Activated T-cell treated with anti-CD3 and anti-CD28 coated beads, Interleukin-2, amount 50 U/mL, for 1 hour (primary cell): ENCODE measurements around the gene SLF1.

Experiments used
- DNase-seq: peaks from one replicate; pipeline ENCODE4 v3.0.0-alpha.2; 2020

Gene SLF1

DNA sequence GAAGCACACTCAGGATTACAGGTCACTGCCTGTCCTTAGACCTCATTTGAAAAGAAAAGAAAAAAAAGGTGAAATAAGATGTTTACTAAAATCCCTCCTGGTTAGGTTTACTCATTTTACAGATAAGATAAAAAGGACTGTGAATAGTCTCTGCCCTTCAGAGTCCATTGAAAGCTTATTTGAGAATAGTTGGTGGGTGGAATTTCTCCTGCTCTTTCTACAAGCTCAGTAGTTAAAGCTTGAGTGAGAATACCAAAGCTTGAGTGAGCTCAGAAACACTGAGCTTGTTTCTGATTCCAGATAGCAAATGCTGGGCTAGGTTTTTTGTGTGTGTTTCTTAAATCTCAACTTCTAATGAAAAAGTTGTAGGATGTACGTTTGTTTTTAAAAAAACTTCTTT lies 106.7 kb downstream of the SLF1 start:
- no peak for DNase-seq

DNA sequence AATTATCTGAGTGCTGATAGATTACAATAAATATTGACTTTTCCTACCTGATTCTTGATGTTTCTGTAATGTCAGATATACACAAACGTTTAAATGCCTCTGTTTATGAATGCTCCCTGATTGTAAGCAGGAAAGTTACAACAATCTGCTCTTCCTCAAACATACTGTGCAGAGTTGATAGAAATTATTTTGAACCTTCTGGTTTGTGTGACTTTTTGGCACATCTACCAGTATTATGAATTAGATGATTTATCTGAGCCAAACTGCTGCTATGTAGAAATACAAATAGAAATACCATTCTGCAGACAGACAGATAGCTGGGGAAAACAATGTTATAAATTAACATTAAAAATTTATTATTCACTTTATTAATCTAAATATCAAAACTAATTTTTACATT lies 113.0 kb downstream of the SLF1 start:
- DNase-seq, result no peak

DNA sequence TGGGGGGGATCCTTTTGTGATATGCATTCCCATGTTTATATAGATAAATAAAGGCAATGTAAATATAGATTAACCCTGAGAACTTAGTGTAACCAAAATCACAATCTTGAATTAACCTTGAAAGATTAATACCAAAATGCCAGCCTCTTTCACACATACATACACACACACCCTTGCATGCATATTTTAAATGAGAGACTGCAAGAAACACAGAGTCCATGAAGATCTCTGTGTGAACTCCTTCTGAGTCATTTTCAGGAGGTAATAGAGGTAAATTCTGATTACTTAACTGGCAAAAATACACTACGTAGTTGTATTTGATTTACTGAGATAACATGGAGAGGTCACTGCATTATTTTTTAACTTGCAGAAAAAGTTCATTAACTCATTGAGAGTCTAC lies 118.0 kb downstream of the SLF1 start:
- DNase-seq, result no peak

DNA sequence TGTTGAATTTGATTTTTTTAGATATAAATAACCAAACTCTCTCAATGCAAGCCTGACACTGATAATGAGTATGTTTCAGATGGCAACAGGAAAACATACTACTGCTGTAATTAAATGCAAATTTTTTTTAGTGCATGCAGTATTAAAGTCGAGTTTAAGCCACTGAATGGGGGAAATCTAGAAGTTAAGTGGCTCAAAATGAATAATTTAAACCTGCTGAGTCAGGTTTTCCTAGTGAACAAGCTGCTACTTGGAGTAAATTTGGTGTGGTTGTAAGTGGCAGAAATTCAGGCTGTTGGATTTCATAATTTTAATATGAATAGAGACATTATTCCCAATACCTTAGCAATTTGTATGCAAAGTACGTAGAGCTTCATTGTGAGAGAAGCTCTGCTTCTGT lies 121.8 kb downstream of the SLF1 start:
- DNase-seq, result no peak

DNA sequence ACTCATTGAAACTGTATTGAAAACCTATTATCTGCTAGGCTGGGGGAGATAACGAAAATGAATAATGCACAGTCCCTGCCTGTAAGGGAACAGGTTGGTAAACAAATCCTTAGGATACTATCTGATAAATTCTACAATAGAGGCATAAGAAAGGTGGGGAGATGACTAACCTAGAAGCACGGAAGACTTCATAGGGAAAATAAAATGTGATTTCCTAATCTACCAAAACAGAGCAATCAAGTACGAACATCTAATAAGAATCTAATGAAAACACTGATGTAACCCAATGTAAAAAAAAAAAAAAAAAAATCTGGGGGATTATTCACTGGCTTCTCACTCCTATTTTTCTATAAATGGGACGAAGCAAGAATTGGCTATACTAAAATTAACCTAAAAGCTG lies 124.4 kb downstream of the SLF1 start:
- no peak for DNase-seq

DNA sequence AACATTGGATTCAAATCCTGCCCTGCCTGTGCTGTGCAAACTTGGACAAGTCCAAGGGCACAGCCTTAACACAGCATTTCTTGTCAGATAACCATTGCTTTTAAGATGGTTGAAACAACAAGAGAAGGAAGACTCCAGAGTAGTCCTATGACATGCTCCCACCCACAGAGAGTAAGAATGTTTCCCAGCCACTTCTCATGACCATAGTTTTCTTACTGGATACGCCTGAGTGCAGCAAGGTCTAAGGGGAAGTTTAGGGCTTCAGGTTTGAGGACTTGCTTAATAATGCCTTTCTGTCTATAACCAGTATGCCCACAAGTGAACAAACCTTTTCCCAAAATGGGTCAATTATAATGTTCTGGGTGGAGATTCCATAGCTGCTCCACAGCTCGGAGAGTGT lies 126.4 kb downstream of the SLF1 start:
- no peak for DNase-seq

DNA sequence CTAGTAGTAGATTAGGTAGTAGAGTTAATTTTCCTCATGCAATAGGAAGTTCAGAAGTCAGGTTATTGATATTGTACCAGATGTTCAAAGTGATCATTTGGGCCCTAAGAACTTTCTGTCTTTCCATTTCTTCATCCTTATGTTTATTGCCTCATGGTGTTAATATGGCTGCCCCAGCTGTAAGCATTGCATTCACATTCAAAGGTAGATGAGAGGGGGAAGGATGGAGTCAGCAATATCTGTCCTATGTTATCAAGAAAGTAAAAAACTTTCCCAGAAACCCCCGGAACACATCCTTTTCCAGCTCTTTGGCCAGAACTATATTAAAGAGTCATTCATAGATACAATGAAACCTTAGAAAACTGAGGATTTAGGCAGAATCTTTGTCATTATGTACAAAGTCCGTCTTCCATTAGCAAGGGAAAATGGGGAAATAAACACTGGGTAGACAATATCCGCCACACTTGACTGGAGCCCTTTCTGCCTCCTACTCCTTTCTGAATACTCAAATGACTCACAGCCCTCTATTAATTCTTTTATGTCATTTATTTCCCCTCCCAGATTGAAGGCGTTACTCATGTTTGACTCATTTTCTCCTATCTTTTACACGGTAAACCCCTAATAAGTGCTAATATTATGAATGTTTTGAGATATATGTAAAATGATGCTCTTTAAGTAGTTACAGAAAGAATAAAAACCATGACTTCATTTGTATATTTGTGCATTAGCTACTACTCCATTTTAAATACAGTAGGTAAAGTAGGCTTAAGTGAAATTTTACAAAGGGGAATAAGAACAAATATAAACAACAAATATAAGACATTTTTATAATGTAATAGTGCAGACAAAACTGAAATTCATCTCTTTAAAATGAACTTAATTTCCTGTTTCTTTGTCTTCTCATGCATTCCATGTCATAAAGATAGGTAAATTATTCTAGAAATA lies 127.6 kb downstream of the SLF1 start:
- no peak for DNase-seq

DNA sequence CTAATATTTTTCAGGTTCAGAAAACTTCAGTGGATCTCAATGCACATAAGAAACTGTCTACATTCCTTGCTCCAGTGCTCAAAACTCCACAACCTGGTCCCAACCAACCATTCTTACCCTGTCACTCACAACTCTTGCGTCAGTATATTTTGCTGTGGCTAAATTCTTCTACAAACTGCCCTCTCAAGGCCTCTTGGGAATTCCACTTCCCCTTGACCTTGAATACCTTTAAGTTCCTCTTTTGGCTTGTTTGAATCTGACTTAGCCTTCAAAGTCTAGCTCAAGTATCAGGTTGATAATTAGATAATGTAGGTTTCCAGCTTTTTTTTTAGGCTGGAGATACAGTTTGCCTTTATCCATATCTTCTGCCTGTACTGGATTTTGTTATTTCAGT lies 128.3 kb downstream of the SLF1 start:
- DNase-seq, result no peak
